Small intestine (tissue), 7 donors: ENCODE measurements around the gene TTYH1. TPM values are rescaled to one million over a fixed set of nuclear protein-coding genes. Genes with fewer than 3 reads are reported as not detected.

Source experiments
- DNase-seq, 2 donors: peaks; one replicate each; pipeline versions ENCODE4 v3.0.0 to v3.0.0-alpha.2; 2013
- FAIRE-seq: peaks from 2 replicates; lab custom pipeline; 2012; peaks lifted over from hg19 to GRCh38; lab: Jason Lieb, UNC
- H3K27ac ChIP-seq, 3 donors: one replicate each; pipeline ENCODE4 v1.5.1; 2013; ENCODE audit warnings: low read length in 2 of 3, mild to moderate bottlenecking in 2 of 3, control low read depth in 1 of 3, inconsistent platforms in 1 of 3, low read depth in 1 of 3, moderate library complexity in 1 of 3
- H3K27me3 ChIP-seq, 3 donors: one replicate each; pipeline ENCODE4 v1.6.1; 2013; ENCODE audit warnings: low read length in 3 of 3, inconsistent platforms in 1 of 3; ENCODE audit not compliant: control insufficient read depth in 3 of 3, insufficient read depth in 3 of 3
- H3K36me3 ChIP-seq, 3 donors: one replicate each; pipeline ENCODE4 v1.6.1; 2013; ENCODE audit warnings: low read length in 3 of 3, inconsistent platforms in 1 of 3, low read depth in 1 of 3, mild to moderate bottlenecking in 1 of 3, moderate library complexity in 1 of 3; ENCODE audit not compliant: control insufficient read depth in 3 of 3, insufficient read depth in 2 of 3
- H3K4me1 ChIP-seq, 3 donors: one replicate each; pipeline ENCODE4 v1.6.1; 2013; ENCODE audit warnings: low read length in 2 of 3, inconsistent platforms in 1 of 3, low read depth in 1 of 3, mild to moderate bottlenecking in 1 of 3, moderate library complexity in 1 of 3; ENCODE audit not compliant: control insufficient read depth in 3 of 3, insufficient read depth in 2 of 3
- H3K4me3 ChIP-seq, 3 donors: one replicate each; pipeline ENCODE4 v1.5.1; 2013; ENCODE audit warnings: low read length in 3 of 3, control low read depth in 1 of 3, inconsistent platforms in 1 of 3, low read depth in 1 of 3, mild to moderate bottlenecking in 1 of 3, moderate library complexity in 1 of 3
- H3K9me3 ChIP-seq, 2 donors: one replicate each; pipeline ENCODE4 v1.6.1; 2013; ENCODE audit warnings: low read depth in 1 of 2, low read length in 1 of 2; ENCODE audit not compliant: control insufficient read depth in 2 of 2, insufficient read depth in 1 of 2
- WGBS, 3 donors: extraction: QIAGEN DNeasy Blood & Tissue Kit; methylation state at CpG; one replicate each; pipeline ENCODE4 v1.1.7; 2013; 5-methylcytosine and 5-hydroxymethylcytosine counted together
- polyA plus RNA-seq, 4 donors: library from polyadenylated mRNA; stranded (reverse) in 3 of 4; unstranded in 1 of 4; fragments of 200-250 nt in 3 of 4; fragments of 120-200 nt in 1 of 4; gene quantifications; one replicate each; pipeline versions ENCODE4 v1.2.1 to v1.2.3, GENCODE V29; 2013
- donor health status: healthy with polysubstance abuse.
- donor health status: control.
- donor health status: control.
- donor health status: Bipolar disorder and iron deficiency.
- donor health status: healthy.

The TTYH1 gene
- polyA plus RNA-seq, 4 donors: 1.5 to 10.1 TPM; not detected in 2

DNA sequence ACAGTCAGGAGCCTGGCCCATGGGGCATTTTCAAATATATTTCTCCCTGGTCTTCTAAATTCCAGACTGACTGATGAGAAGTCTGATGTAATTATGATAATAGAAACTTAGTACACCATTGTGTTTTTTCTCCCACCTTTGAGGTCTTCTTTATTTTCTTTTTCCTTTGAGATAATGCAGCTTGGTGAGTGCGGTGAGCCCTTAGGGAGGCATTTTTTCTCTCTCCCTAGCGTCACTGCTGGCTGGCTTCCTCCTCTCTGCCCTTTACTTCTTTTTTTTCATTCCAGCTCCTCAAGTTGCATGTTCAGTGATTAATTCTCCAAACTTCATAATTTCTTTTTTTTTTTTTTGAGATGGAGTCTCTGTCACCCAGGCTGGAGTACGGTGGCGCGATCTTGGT, 70.6 kb downstream of the TTYH1 start:
- no peaks in the 10 kb centered on the region for H3K9me3 ChIP-seq
- no peaks in the 10 kb centered on the region for H3K4me1 ChIP-seq
- H3K36me3 ChIP-seq: no peaks in the 10 kb centered on the region
- H3K4me3 ChIP-seq: no peak overlapping the region
- WGBS, 3 donors: 58 to 73% (median 64%) methylated on average over 3 to 5 of the region's 5 CpGs
- DNase-seq (no peak), FAIRE-seq (no peak)
- H3K27me3 ChIP-seq: no peaks in the 10 kb centered on the region
- no peak overlapping the region for H3K27ac ChIP-seq

Other genes with a start within 250 kb of the TTYH1 start
- gene TMC4, start 242.3 kb upstream of the TTYH1 start, polyA plus RNA-seq: 100 to 1,000 TPM in 3 of 4 donors, 10 to 100 TPM in 1; 40.6 to 174 (median 129) TPM
- gene MBOAT7, start 225.9 kb upstream of the TTYH1 start, polyA plus RNA-seq: 100 to 1,000 TPM in 1 of 4 donors, 10 to 100 TPM in 3; 47.8 to 118 (median 54.7) TPM
- 10 to 100 TPM; 32.7 to 57.8 (median 44.8) TPM for gene TSEN34, start 224.2 kb upstream of the TTYH1 start, polyA plus RNA-seq
- gene RPS9, start 214.6 kb upstream of the TTYH1 start, polyA plus RNA-seq: 1,000 to 10,000 TPM; 2,119 to 4,773 (median 3,564) TPM
- 1 to 10 TPM in 2 of 4 donors, under 1 TPM in 2; 0.45 to 3.6 (median 1.4) TPM for gene LILRB3, start 192.5 kb upstream of the TTYH1 start, polyA plus RNA-seq
- 1 to 10 TPM in 1 of 4 donors, under 1 TPM in 2, not detected in 1; 0.27 to 1.6 (median 0.53) TPM for gene LILRA6, start 172.7 kb upstream of the TTYH1 start, polyA plus RNA-seq
- 1 to 10 TPM; 1.1 to 6.9 (median 4.4) TPM for gene LILRB5, start 158.2 kb upstream of the TTYH1 start, polyA plus RNA-seq
- gene LILRB2, start 134.4 kb upstream of the TTYH1 start, polyA plus RNA-seq: 1 to 10 TPM in 2 of 4 donors, under 1 TPM in 2; 0.22 to 4.7 (median 1.7) TPM
- 1 to 10 TPM; 1.6 to 8.2 (median 2.2) TPM for gene LILRA5, start 102.3 kb upstream of the TTYH1 start, polyA plus RNA-seq
- gene LILRA4, start 76.3 kb upstream of the TTYH1 start, polyA plus RNA-seq: under 1 TPM in 2 of 4 donors, not detected in 2; 0.19 to 0.22 TPM
- 10 to 100 TPM in 1 of 4 donors, 1 to 10 TPM in 3; 2.2 to 10.9 (median 8.9) TPM for gene LAIR1, start 50.5 kb upstream of the TTYH1 start, polyA plus RNA-seq
- 100 to 1,000 TPM in 1 of 4 donors, 10 to 100 TPM in 3; 51.6 to 214 (median 87.2) TPM for gene LENG8, start 33.7 kb downstream of the TTYH1 start, polyA plus RNA-seq
- gene LENG9, start 48.3 kb downstream of the TTYH1 start, polyA plus RNA-seq: 10 to 100 TPM in 2 of 4 donors, 1 to 10 TPM in 2; 8.7 to 14.1 (median 10.5) TPM
- 100 to 1,000 TPM; 131 to 215 (median 163) TPM for gene CDC42EP5, start 57.8 kb downstream of the TTYH1 start, polyA plus RNA-seq
- under 1 TPM in 2 of 4 donors, not detected in 2; 0.09 to 0.33 TPM for gene LAIR2, start 87.4 kb downstream of the TTYH1 start, polyA plus RNA-seq
- gene LILRA2, start 158.3 kb downstream of the TTYH1 start, polyA plus RNA-seq: 1 to 10 TPM in 2 of 4 donors, under 1 TPM in 1, not detected in 1; 0.34 to 1.1 (median 1.1) TPM
- under 1 TPM; 0.22 to 0.61 (median 0.42) TPM for gene LILRA1, start 178.2 kb downstream of the TTYH1 start, polyA plus RNA-seq
- 1 to 10 TPM in 2 of 4 donors, under 1 TPM in 2; 0.45 to 3.5 (median 1.8) TPM for gene LILRB1, start 215.0 kb downstream of the TTYH1 start, polyA plus RNA-seq
- gene LILRB4, start 247.5 kb downstream of the TTYH1 start, polyA plus RNA-seq: 1 to 10 TPM; 1.1 to 4.6 (median 2.9) TPM